Activated T-helper 1 cell treated with anti-CD3 and anti-CD28 coated beads, Interleukin-12 subunit alpha, Interleukin-12 subunit beta, Interleukin-2, Interleukin-4 antibody, amounts not matched to agents 30 ng/mL and 10 ng/mL and 1 ng/mL, durations not matched to agents 14 hours and 24 hours and 36 hours (primary cell): Measurements from ENCODE around the gene AGFG2. TPM values are rescaled to one million over a fixed set of nuclear protein-coding genes. Genes with fewer than 3 reads are reported as not detected.
A peak's percentile ranks its signal among the peaks of the same experiment; 100 is the strongest.

ENCODE experiments used
- DNase-seq: peaks from one replicate; pipeline ENCODE4 v3.0.0; 2021; ENCODE audit warnings: low spot score
- H3K27ac Mint-ChIP-seq: one replicate; pipeline ENCODE4 v1.8.0; 2021; ENCODE audit warnings: mild to moderate bottlenecking, mixed read lengths
- H3K27me3 Mint-ChIP-seq: one replicate; pipeline ENCODE4 v1.8.0; 2022; ENCODE audit warnings: mild to moderate bottlenecking, moderate library complexity, mixed read lengths; ENCODE audit not compliant: insufficient read depth
- H3K36me3 Mint-ChIP-seq: one replicate; pipeline ENCODE4 v1.8.0; 2021; ENCODE audit warnings: low read depth, mixed read lengths
- H3K4me1 Mint-ChIP-seq: one replicate; pipeline ENCODE4 v1.8.0; 2021; ENCODE audit warnings: low read depth, mixed read lengths
- H3K4me3 Mint-ChIP-seq: one replicate; pipeline ENCODE4 v1.8.0; 2021; ENCODE audit warnings: mild to moderate bottlenecking, moderate library complexity, mixed read lengths
- H3K9me3 Mint-ChIP-seq: one replicate; pipeline ENCODE4 v1.8.0; 2021; ENCODE audit warnings: mixed read lengths
- intact Hi-C: fragments of 100-400 bp; cut with micrococcal nuclease; formaldehyde crosslinking; loops from one replicate; pipeline ENCODE4 v1.15.1; 2024
- total RNA-seq: library from RNA; stranded (reverse); gene quantifications from 2 replicates; pipeline ENCODE4 v1.2.3, GENCODE V29; 2022

Gene AGFG2
- total RNA-seq, 1 donor from 2014 or later: 124 TPM

DNA sequence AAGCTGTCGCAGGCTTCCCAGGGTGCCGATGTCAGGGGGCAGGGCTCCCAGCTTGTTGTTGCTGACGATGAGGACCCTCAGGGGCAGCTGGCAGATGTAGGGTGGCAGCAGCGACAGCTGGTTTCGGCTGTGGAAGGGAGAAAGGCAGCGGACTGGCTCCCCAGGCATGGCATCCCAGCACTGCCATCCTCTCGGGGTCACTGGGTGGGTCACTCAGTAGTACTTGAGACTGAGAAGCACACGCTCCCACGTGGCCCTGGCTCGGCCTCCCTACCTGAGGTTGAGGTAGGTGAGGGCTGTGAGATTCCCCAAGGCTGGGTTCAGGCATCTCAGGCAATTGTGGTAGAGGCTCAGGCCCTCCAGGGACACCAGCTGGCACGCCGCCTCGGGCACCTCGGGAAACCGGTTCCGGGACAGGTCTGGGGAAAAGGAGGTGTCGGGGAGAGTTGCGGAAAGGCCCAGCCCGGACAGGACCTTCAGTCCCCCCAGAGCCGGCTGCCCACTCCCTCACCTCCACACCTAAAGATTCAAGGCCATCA, 43.1 kb downstream of the AGFG2 start:
- Mint-ChIP-seq H3K36me3 (peaks cover 8% of the 10 kb centered on the region), H3K4me1 (peaks cover 23% of the 10 kb centered on the region), H3K27ac (peak overlapping the region; percentile 66), H3K9me3 (no peaks in the 10 kb centered on the region), H3K4me3 (peak overlapping the region; percentile 58), H3K27me3 (no peaks in the 10 kb centered on the region)
- no peak for DNase-seq
- intact Hi-C loops: loop anchor here (2.0 kb wide), 1 partner anchor 111 kb away; no protein-coding TSS in a partner anchor

DNA sequence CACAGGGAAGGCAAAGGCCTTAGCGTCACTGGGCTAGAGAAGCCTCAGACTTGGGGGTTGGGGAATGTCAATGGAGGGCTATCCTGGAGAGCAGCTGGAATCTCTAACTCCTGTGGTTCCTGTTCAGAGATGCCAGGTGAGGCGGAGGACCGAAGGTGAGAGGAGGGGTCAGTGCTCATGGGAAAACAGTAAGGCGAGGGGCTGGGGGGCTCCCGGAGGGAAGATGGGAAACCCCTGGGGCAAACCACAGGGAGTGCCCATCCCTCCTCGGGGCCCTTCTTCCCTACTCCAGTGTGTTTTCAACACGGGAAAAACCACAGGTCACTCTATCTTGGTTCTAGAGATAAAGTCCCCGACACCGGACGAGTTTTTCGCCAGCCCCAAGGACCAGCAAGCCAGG, 43.6 kb downstream of the AGFG2 start:
- Mint-ChIP-seq H3K27ac (peak overlapping the region; percentile 66), H3K36me3 (peaks cover 8% of the 10 kb centered on the region), H3K4me1 (peaks cover 23% of the 10 kb centered on the region), H3K9me3 (no peaks in the 10 kb centered on the region), H3K27me3 (no peaks in the 10 kb centered on the region), H3K4me3 (peak overlapping the region; percentile 87)
- no peak for DNase-seq
- intact Hi-C loops: loop anchor here (1.0 to 2.0 kb wide), 2 partner anchors 11 to 110 kb away; no protein-coding TSS in a partner anchor

DNA sequence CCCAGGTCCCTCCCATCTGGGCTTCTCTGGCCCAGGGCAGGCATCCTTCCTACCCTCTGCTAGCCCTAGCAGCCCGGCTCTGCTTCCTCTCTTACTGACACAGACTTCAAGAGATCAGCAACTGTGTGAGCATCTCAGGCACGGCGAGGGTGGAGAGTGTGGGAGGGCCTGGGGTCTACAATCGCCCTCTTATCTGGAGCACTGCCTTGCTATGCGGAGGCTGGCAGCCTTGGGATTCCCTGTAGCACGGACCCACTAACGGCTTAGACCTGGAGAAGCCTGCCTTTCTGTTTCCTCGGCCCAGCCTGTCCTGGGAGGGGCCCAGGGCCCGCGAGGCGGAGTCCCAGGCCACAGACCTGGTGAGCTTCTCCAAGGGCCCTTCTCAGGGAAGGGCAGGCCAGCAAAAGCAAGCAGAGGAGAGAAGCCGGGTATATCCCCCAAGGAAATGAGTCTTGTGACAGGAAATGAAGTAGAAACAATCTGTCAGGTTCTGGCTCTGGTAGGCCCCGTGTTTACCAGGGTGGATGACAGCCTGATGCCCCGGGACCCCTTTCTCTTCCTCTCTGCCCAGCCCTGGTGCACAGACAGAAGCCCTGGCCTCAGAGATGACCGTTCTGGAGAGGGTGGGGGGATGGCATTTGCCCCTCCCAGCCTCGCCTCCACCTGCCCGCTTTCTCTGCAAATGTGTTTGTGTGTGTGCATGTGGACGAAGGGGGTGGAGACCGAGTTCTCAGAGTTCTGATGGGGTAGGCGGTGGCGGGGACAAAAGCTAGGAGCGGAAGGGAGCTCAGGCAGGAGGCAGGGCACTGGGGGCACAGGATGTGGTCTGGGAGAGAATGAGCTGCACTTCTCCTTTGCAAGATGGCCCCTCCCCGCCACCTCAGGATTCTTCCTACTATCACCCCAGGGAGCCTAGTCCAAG, 44.4 kb downstream of the AGFG2 start:
- no peaks in the 10 kb centered on the region for H3K9me3 Mint-ChIP-seq
- no peaks in the 10 kb centered on the region for H3K27me3 Mint-ChIP-seq
- intact Hi-C loops: loop anchor here (1.0 to 2.0 kb wide), 2 partner anchors 12 to 109 kb away; no protein-coding TSS in a partner anchor
- peak overlapping the region; percentile 89 for H3K27ac Mint-ChIP-seq
- DNase-seq: peak; percentile 71
- H3K4me1 Mint-ChIP-seq: peaks cover 23% of the 10 kb centered on the region
- H3K4me3 Mint-ChIP-seq: peak overlapping the region; percentile 87
- peaks cover 8% of the 10 kb centered on the region for H3K36me3 Mint-ChIP-seq

DNA sequence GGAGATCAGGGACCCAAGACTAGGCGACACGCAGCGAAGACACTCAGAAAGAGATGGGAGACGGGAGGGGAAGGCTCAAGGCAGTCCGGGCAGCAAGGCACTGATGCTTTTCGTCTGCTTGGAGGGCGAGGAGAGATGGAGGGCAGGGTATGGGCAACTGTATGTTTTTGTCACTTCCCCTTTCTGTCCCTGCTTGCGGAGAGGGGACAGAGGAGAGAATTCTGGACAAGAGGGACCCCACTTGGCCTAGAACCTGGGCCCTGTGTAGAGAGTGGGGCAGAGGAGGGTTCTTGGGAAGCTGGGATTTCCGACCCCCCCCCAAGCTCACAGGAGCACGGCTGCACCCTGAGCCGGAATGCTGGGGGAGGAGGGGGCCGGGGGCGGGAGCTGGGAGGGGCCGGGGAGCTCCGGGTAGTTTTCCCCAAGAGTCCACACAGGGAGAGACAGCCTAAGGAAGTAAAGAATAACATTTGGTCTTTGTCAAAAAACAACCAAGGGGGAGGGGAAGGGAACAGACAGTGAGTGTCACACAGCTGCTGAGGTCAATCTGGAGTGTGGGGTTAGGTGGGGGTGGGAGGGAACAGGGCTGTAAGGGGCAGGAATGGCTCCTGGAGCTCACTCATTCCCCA, 45.2 kb downstream of the AGFG2 start:
- Mint-ChIP-seq H3K27ac (peak overlapping the region; percentile 89), H3K4me1 (peaks cover 23% of the 10 kb centered on the region), H3K9me3 (no peaks in the 10 kb centered on the region), H3K4me3 (peak overlapping the region; percentile 87), H3K27me3 (no peaks in the 10 kb centered on the region), H3K36me3 (peaks cover 4% of the 10 kb centered on the region)
- intact Hi-C loops: no loop called here
- no peak for DNase-seq

DNA sequence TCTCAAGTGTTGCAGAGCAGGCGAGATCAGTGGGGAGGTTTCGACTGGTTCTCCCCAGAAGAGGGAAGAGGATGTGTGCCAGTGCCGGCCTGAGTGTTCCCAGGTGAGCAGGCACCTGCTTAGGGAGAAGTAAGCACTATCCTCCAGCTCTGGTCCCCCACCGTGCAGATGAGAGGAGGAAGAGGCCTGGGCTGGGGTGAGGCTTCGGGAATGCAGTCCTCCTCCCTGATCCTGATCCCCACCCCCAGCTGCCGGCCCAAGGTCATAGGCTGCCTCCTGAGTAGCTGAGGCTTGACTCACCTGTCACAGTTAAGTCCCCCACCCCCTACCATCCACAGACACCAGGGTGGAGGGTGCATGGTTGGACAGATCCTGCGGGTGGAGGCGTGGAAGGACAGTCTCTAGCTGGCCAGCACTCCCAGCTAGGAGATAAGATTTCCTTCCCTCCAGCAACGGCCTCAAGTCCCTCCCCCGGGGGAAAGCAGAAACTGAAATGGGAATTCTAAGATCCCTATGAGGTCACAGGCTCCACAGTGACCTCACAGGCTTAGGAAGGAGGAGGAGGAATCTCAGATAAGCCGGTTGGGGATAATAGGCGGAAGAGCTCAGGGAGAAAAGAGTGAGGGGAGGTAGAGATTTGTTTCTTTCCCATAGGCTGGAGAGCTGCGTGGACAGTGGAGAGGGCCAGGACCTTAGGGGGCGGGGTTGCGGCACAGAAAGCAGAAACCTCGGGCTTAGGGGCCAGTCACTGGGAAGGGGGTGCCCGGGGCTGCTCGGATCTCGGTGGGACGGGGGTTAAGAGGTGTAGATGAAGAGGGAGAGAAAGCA, 45.9 kb downstream of the AGFG2 start:
- no peak for DNase-seq
- Mint-ChIP-seq H3K9me3 (no peaks in the 10 kb centered on the region), H3K27me3 (no peaks in the 10 kb centered on the region), H3K4me1 (peaks cover 23% of the 10 kb centered on the region), H3K27ac (peak overlapping the region; percentile 89), H3K4me3 (peak overlapping the region; percentile 87), H3K36me3 (peaks cover 4% of the 10 kb centered on the region)
- intact Hi-C loops: no loop called here

DNA sequence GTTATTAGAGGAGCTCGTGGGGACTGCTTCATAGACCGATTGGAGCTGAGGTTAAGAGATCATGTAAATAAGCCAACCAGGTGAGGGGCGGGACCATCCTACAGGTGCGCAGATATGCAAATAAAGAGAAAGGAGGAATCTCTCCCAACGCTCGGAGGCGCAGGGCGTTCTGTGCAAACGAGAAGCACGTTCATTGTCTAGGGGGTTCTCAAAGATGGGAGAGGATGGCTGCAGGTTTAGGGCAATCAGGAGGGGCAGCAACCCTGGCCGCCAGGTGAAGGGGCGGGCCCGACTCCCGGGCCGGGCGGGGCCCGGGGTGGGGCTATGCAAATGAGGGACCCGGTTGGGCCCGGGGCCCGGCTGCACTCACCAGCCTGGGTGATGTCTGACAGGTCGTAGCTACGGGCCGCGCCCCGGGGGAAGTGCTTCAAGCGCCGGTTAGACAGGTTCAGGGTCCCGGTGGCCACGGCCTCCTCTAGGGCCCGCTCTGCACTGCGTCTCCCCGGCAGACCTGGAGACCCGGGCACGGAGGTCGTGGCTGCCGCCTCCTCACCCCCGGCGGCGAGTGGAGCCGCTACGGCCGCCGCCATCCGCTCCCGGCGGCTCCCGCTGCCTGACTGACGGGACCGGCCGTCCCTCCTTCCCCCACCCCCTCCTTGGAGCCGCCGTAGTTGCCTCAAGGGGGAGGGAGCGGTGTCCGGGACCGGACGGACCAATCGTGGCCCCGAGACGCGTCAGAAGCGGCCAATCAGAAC, 46.7 kb downstream of the AGFG2 start, which contains the start of gene LRCH4:
TSS of gene LRCH4 (minus strand) at position 619 of the 755 bp plus-strand sequence. CDS start at position 590, 29 bp downstream.
- H3K4me3 Mint-ChIP-seq: peak within 1 kb of the TSS; percentile 87
- H3K4me1 Mint-ChIP-seq: peaks cover 23% of the 10 kb centered on the region
- peak within 1 kb of the TSS; percentile 89 for H3K27ac Mint-ChIP-seq
- intact Hi-C loops: loop anchor here (1.0 to 2.0 kb wide), 15 partner anchors 17 to 289 kb away; partner anchors contain the start of genes AGFG2, GNB2, MOSPD3 and SLC12A9
- peak; percentile 57 for DNase-seq
- no peaks in the 10 kb centered on the region for H3K9me3 Mint-ChIP-seq
- peaks cover 4% of the 10 kb centered on the region for H3K36me3 Mint-ChIP-seq
- peaks cover 3% of the 10 kb centered on the region for H3K27me3 Mint-ChIP-seq

DNA sequence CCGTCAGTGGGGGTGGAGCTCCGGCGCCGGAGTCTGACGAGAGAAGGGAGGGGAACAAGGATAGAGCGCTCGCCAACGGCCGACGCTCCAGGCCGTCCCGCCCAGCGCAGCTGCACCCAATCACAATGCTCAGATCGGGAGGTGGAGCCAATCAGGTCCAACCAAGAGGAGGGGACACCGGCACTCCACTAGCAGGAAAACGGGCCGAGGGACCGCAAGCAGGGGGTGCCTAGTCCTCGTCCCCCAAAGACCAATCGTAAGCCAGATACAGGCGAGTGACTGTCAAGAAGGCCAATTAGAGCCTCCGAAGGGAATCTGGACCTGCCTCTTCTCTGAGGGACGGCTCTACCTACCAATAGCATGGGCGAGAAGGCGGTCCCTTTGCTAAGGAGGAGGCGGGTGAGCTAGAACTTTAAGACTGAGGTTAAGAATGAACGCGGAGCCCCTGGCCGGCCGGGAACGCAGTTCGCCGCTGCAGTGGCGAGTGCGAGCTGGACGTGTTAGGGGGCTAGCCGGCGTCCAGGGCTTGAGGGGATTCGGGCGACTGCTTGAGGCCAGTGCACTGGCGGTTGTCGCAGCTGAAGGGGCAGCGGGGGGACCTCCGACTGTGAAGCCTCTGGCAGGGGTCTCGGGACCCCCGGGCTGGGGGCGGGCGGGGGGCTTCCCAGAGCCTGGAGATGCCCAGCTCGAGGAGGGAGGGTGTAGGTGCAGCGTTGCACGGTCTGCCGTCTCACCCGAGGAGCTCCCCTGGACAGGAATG, 47.4 kb downstream of the AGFG2 start, which contains the start of gene FBXO24:
TSS of gene FBXO24 (plus strand) at position 63 of the 760 bp plus-strand sequence. CDS start at position 361, 298 bp downstream.
- Mint-ChIP-seq H3K4me3 (peak within 1 kb of the TSS; percentile 87), H3K4me1 (peaks cover 23% of the 10 kb centered on the region), H3K27me3 (peaks cover 3% of the 10 kb centered on the region), H3K36me3 (peaks cover 4% of the 10 kb centered on the region), H3K27ac (peak within 1 kb of the TSS; percentile 89), H3K9me3 (no peaks in the 10 kb centered on the region)
- intact Hi-C loops: loop anchor here (1.0 to 2.0 kb wide), 15 partner anchors 18 to 288 kb away; partner anchors contain the start of genes AGFG2, GNB2, MOSPD3 and SLC12A9
- peak; percentile 100 for DNase-seq

DNA sequence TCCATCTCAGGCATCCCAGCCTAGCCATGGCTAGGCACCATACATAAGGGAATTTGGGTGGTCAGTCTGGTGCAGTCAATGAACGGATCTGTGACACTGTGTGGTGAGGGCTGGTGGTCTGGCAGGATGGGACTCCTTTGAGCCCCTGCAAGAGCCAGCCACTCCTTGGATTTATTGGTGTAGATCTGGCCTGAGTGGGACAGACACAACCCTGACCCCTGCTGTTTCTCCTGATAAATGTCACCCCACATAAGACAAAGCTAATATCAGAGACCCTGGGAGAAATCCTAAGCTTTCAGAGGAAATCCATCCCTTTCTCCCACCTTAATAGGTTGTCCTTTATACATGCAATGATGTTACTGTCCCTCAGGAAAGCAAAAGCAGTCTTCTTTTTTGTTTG, 49.4 kb downstream of the AGFG2 start:
- peaks cover 19% of the 10 kb centered on the region for H3K4me1 Mint-ChIP-seq
- H3K36me3 Mint-ChIP-seq: peaks cover 4% of the 10 kb centered on the region
- intact Hi-C loops: no loop called here
- H3K27me3 Mint-ChIP-seq: peaks cover 3% of the 10 kb centered on the region
- no peak overlapping the region for H3K27ac Mint-ChIP-seq
- H3K9me3 Mint-ChIP-seq: no peaks in the 10 kb centered on the region
- no peak for DNase-seq
- H3K4me3 Mint-ChIP-seq: peak overlapping the region; percentile 70

DNA sequence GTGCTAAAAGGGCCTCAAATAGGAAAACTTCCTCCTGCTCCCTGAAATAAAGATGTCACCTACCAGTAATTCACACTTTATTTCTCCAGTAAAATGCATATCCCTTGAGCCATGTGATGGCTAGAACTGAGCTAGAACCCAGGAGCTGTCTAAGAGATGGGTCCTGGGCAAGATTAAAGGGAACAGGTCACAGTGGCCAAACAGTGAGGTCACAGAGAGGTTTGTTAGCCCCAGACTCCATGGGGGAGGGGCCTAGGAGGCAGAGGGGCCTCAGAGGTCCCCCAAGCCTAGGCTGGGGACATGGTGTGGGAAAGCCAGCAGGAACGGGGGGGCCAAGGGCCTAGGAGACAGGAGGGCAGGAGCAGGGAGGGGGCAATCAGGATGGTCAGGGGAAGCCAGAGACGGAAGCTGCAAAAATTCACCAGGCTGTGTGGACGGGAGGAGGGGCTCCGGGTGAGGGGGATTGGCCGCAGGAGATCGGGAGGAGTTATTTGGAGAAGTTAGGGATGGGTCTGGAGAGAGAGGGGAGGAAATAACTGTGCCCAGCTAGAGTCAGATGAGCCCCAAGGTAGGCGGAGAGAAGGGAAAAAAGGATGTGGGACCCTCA, 50.4 kb downstream of the AGFG2 start:
- no peak for DNase-seq
- intact Hi-C loops: no loop called here
- peaks cover 10% of the 10 kb centered on the region for H3K4me1 Mint-ChIP-seq

DNA sequence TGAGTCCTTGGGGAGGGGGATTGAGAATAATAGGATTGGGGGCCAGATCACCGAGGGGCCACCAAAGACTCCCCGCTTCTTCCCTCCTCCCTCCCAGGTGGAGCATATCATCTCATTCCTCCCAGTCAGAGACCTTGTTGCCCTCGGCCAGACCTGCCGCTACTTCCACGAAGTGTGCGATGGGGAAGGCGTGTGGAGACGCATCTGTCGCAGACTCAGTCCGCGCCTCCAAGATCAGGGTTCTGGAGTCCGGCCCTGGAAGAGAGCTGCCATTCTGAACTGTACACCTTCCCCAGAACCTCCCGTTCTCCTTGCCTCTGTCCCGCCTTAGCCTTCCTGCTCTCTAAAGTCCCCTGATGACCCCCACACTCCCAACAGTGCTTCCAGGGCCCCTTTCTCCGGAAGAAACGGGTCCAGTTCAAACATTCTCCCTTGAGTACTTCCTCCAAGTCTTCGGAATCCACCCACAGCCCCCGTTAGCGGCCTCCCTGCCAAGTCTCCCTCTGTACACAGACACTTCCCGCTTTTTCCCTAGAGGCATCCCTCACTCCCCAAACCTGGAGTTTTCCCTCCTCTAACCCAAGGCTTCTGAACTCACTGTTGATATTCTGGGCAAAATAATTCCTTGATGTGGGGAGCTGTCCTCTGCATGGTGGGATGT, 51.2 kb downstream of the AGFG2 start:
- H3K9me3 Mint-ChIP-seq: no peaks in the 10 kb centered on the region
- H3K4me1 Mint-ChIP-seq: peaks cover 2% of the 10 kb centered on the region
- intact Hi-C loops: no loop called here
- no peak overlapping the region for H3K4me3 Mint-ChIP-seq
- H3K27me3 Mint-ChIP-seq: peaks cover 3% of the 10 kb centered on the region
- DNase-seq: no peak
- peaks cover 2% of the 10 kb centered on the region for H3K36me3 Mint-ChIP-seq
- H3K27ac Mint-ChIP-seq: no peak overlapping the region

More for the DNA sequence above, 50.4 kb downstream of the AGFG2 start:
- Mint-ChIP-seq H3K4me3 (no peak overlapping the region), H3K27ac (no peak overlapping the region), H3K36me3 (peaks cover 2% of the 10 kb centered on the region), H3K27me3 (peaks cover 3% of the 10 kb centered on the region), H3K9me3 (no peaks in the 10 kb centered on the region)
